HTERT RPE-1 (cell line): ENCODE results near the gene WDR17.
"Not testable (repeated sequence)": the region's sequence is repeated elsewhere in the genome, so short reads cannot be mapped to it uniquely, and the experiment has no call there.

Source experiments
- in situ Hi-C: fragments of 300-500 bp; cut with MboI; formaldehyde crosslinking; loops from 4 replicates; pipeline ENCODE4 v1.14.3; 2020; ENCODE audit warnings: low sequenced_read_pairs

Gene WDR17

DNA sequence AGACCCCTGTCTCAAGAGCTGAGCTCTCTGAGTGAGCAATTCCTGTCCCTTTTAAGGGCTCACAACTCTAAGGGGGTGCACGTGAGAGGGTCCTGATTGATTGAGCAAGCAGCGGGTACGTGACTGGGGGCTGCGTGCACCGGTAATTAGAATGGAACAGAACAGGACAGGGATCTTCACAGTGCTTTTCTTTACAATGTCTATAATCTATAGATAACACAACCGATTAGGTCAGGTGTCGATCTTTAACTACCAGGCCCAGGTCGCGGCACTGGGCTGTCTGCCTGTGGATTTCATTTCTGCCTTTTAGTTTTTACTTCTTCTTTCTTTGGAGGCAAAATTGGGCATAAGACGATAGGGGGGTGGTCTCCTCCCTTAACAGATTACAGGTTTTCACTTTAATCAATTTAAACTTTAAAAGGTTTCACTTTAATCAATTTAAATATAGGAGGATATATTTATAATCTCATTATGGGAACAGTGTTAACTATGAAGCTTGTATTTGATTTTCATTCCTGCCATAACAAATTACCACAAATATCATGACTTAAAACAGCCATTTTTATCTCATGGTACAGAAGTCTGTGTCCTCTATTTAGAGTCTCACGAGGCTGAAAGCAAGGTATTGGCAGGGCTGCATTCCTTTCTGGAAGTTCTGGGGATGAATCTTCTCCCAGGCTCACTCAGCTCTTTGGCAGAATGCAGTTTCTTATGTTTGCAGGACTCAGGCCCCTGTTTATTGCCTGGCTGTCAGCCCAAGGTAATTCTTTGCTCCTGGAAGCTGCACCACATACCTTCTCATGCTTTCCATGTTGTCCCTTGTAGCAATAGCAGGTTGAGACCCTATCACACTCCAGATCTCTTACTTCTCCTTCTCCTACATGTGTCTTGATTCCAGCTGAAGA, 124.5 kb downstream of the WDR17 start:
- in situ Hi-C loops: no loop called here

GRCh38 chr4:176191974-176192373, 126.3 kb downstream of the WDR17 start:
- in situ Hi-C loops: no loop called here

DNA sequence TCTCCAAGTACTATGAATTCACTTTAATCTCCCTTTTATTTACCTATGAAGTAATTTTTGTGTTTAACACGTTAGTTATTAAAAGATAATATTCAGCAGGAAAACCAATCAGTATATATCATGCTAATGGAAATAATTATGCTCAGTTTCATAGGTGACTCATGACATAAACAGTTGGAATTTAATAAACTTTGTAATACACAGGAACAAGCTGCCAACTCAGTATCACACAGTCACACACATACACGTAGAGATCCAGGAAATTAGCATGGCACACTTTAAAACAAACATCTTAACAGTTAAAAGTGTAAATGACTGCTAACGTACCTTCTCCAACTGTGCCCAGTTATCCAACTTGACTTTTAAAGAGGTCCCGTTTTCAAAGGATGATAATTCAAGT, 127.5 kb downstream of the WDR17 start:
- in situ Hi-C loops: no loop called here

- in situ Hi-C loops: no loop called here
Measured at GRCh38 chr4:176193938-176194337, 128.3 kb downstream of the WDR17 start.

GRCh38 chr4:176195184-176195978, 129.7 kb downstream of the WDR17 start, which contains the start of gene SPATA4:
SPATA4 (minus strand) TSS chr4:176195585; CDS start chr4:176195562, 23 bp downstream.
- in situ Hi-C loops: no loop called here

GRCh38 chr4:176198316-176198903, 132.8 kb downstream of the WDR17 start:
- in situ Hi-C loops: no loop called here

- in situ Hi-C loops: no loop called here
Measured at GRCh38 chr4:176205299-176205698, 139.7 kb downstream of the WDR17 start.

DNA sequence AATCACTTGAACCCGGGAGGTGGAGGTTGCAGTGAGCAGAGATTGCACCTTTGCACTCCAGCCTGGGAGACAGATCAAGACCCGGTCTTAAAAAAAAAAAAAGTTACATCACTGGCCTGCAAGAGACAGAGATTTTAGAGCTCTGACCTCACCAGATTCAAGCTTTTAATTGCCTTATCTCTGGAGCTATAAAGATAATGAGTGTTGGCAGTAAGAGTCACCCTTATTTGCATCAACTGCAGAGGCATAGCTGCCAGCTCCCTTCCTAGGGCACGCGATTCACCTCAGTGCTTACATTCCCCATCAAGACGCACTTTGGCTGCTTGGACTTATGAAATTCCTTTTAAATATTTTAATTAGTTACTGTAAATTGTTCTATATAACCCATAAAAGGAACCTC, 142.2 kb downstream of the WDR17 start:
- in situ Hi-C loops: no loop called here

- in situ Hi-C loops: no loop called here
Measured at GRCh38 chr4:176209535-176209934, 143.9 kb downstream of the WDR17 start.

DNA sequence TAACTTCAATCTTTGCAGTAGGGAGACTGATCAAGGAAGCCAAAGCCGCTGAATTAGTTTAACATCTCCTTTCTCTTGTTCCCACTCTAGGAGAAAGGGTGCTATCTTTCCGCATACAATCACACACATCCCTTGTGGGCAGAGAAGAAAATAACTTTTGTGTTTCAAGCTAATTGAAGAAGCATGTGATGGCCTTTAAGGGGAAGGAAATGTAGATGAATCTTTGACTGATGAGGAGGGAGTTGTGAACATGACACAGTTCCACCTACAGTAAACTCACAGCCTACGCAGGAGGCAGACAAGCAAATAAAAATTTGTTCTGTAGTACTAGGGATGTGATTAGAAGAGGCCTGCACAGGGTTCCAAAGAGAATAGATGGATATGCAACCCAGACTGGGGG, 144.5 kb downstream of the WDR17 start:
- in situ Hi-C loops: no loop called here

GRCh38 chr4:176210579-176211296, 145.1 kb downstream of the WDR17 start:
- in situ Hi-C loops: no loop called here

DNA sequence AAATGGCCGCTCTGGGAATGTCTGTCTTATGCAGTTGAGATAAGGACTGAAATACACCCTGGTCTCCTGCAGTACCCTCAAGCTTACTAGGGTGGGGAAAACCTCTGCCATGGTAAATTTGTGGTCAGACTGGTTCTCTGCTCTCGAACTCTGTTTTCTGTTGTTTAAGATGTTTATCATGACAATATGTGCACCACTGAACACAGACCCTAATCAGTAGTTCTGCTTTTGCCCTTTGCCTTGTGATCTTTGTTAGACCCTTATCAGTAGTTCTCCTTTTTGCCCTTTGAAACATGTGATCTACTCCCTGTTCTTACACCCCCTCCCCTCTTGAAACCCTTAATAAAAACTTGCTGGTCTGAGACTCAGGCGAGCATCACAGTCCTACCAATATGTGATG, 146.7 kb downstream of the WDR17 start:
- in situ Hi-C loops: not testable (repeated sequence)

DNA sequence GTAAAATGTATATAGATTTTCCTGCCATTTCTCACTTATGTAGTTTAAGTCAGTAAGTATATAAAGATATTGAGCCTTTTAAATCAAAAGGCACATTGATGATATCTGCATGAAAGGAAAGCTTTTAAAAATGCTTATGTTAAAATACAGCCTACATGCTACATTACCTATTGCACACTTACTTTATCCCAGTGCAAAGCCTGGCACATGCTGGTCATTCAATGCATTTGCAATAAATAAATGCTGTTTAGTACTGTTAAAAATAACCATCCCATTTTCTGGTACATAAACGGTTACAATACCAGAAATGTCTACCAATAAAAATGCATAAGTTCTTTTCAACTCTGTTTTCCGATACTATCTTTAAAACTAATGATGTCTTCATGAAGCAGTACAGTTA, 151.9 kb downstream of the WDR17 start:
- in situ Hi-C loops: no loop called here

DNA sequence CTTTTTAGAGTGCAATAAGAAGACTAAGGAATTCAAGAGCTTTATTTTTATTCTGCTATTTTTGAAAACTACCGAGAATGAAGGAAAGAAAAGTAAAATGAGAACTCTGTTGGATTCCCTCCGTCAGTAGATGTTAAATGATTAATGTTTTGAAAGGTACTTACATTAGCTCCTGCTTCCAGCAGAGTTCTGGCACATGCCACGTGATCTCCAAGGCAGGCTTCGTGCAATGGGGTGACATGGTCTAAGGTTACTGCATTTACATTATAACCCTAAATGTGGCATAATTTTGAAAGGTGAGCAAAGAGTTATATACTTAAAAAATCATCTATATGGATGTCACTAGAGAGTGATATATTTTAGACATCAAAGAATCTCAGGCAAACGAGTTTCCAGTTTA, 156.5 kb downstream of the WDR17 start:
- in situ Hi-C loops: no loop called here

GRCh38 chr4:176223561-176223960, 157.9 kb downstream of the WDR17 start:
- in situ Hi-C loops: no loop called here

DNA sequence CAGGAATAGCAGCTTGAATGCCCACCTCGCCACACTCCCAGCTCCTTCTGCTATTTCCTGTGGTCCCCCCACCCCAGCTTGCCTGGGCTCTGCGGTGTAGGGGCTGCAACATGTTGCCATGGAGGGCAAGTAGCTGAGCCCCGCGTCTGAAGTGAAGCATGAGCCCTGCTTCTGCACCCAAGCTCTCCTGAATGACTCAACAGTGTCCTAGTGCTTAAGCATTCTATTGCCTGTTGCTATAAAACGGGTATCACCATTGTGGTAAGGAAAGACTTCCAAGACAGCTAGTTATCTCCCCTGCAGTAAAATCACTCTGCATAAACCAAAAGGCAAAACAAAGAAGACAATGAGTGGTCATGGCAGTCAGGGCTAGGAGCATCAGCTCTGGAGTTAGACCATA, 161.1 kb downstream of the WDR17 start:
- in situ Hi-C loops: no loop called here

- in situ Hi-C loops: no loop called here
Measured at GRCh38 chr4:176229645-176230044, 164.0 kb downstream of the WDR17 start.
